Tibial artery (tissue), 4 donors: ENCODE results near the gene MRPS27.

Experiments used
- DNase-seq, 2 donors: peaks; one replicate each; pipeline ENCODE4 v3.0.0-alpha.2; 2019
- H3K27ac ChIP-seq, 2 donors: fragments of 200-600 bp; sonication (generic) in 1 of 2; 1 replicate in 1 of 2; 2 replicates in 1 of 2; pipeline ENCODE4 v1.5.1; 2018 to 2019; ENCODE audit warnings: mild to moderate bottlenecking in 1 of 2
- H3K27me3 ChIP-seq, 2 donors: fragments of 200-600 bp; sonication (generic) in 1 of 2; one replicate each; pipeline versions ENCODE4 v1.5.1 to v1.6.0; 2016 to 2019
- H3K36me3 ChIP-seq, 3 donors: fragments of 200-600 bp; sonication (generic) in 2 of 3; one replicate each; pipeline ENCODE4 v1.5.1; 2016 to 2019; ENCODE audit warnings: mild to moderate bottlenecking in 2 of 3
- H3K4me1 ChIP-seq, 4 donors: fragments of 200-600 bp; sonication (generic) in 2 of 4; 1 replicate in 3 of 4; 2 replicates in 1 of 4; pipeline ENCODE4 v1.5.1; 2016 to 2019
- H3K4me3 ChIP-seq, 2 donors: fragments of 200-600 bp; sonication (generic) in 1 of 2; 1 replicate in 1 of 2; 2 replicates in 1 of 2; pipeline ENCODE4 v1.5.1; 2018 to 2019; ENCODE audit warnings: mild to moderate bottlenecking in 2 of 2
- H3K9me3 ChIP-seq, 3 donors: fragments of 200-600 bp; sonication (generic) in 1 of 3; one replicate each; pipeline ENCODE4 v1.5.1; 2016 to 2019
- intact Hi-C: fragments of 100-400 bp; cut with DNase I; formaldehyde crosslinking; loops from one replicate; pipeline ENCODE4 v1.15.0; 2023; ENCODE audit warnings: low total_unique reads
- TF ChIP-seq, protein P1 (sequence below), 2 experiments: fragments of 200-600 bp in 1 of 2; fragments of 450-650 bp in 1 of 2; IDR thresholded peaks; one replicate each; pipeline ENCODE4 v1.5.1; 2017 to 2019; ENCODE audit warnings: antibody characterized with exemption in 2 of 2, mild to moderate bottlenecking in 1 of 2, moderate library complexity in 1 of 2

Gene MRPS27

DNA sequence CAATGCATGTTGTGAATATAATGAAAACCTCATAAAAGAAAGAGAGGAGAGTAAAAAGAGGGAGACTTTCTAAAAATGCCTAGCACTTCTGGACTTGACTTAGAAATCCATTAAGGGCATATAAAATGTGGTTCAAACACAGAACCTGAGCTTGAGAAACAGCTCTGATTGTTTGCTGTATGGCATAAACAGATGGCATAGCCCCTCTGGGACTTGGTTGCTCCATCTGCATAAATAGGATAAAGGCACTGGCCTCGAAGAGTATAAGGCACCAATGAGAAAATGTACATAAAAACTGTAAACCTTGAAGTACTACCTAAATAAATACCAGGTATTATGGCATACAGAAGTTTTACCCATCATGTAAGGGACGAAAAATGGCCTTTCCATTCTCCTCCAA is 23.8 kb downstream of the MRPS27 start:
- TF ChIP-seq, protein P1, sequence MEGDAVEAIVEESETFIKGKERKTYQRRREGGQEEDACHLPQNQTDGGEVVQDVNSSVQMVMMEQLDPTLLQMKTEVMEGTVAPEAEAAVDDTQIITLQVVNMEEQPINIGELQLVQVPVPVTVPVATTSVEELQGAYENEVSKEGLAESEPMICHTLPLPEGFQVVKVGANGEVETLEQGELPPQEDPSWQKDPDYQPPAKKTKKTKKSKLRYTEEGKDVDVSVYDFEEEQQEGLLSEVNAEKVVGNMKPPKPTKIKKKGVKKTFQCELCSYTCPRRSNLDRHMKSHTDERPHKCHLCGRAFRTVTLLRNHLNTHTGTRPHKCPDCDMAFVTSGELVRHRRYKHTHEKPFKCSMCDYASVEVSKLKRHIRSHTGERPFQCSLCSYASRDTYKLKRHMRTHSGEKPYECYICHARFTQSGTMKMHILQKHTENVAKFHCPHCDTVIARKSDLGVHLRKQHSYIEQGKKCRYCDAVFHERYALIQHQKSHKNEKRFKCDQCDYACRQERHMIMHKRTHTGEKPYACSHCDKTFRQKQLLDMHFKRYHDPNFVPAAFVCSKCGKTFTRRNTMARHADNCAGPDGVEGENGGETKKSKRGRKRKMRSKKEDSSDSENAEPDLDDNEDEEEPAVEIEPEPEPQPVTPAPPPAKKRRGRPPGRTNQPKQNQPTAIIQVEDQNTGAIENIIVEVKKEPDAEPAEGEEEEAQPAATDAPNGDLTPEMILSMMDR (IDR thresholded peaks at IDR 0.05): no peak
- no peak for DNase-seq
- no peaks in the 10 kb centered on the region for H3K9me3 ChIP-seq
- no peak overlapping the region for H3K4me3 ChIP-seq
- peaks cover 0 to 3% (median 3%) of the 10 kb centered on the region in 3 donors for H3K36me3 ChIP-seq
- intact Hi-C loops: no loop called here
- H3K27ac ChIP-seq: peak overlapping the region in 1 of 2 donors; percentile 44
- peaks cover 0 to 74% (median 9%) of the 10 kb centered on the region in 4 donors for H3K4me1 ChIP-seq
- no peaks in the 10 kb centered on the region for H3K27me3 ChIP-seq

GRCh38 chr5:72295539-72295938 is 24.5 kb downstream of the MRPS27 start:
- TF ChIP-seq, protein P1 (IDR thresholded peaks at IDR 0.05): no peak
- H3K4me1 ChIP-seq: peaks cover 0 to 74% (median 9%) of the 10 kb centered on the region in 4 donors
- peak overlapping the region; percentile 8 to 51 for H3K27ac ChIP-seq
- H3K4me3 ChIP-seq: no peak overlapping the region
- peaks cover 0 to 3% (median 3%) of the 10 kb centered on the region in 3 donors for H3K36me3 ChIP-seq
- intact Hi-C loops: no loop called here
- no peaks in the 10 kb centered on the region for H3K9me3 ChIP-seq
- DNase-seq: no peak
- no peaks in the 10 kb centered on the region for H3K27me3 ChIP-seq

GRCh38 chr5:72294473-72294872 is 25.6 kb downstream of the MRPS27 start:
- peak overlapping the region; percentile 51 for H3K27ac ChIP-seq
- intact Hi-C loops: no loop called here
- H3K9me3 ChIP-seq: no peaks in the 10 kb centered on the region
- no peak overlapping the region for H3K4me3 ChIP-seq
- DNase-seq: no peak
- H3K27me3 ChIP-seq: no peaks in the 10 kb centered on the region
- peaks cover 0 to 77% (median 9%) of the 10 kb centered on the region in 4 donors for H3K4me1 ChIP-seq
- peaks cover 0 to 3% (median 3%) of the 10 kb centered on the region in 3 donors for H3K36me3 ChIP-seq
- TF ChIP-seq, protein P1 (IDR thresholded peaks at IDR 0.05): no peak

DNA sequence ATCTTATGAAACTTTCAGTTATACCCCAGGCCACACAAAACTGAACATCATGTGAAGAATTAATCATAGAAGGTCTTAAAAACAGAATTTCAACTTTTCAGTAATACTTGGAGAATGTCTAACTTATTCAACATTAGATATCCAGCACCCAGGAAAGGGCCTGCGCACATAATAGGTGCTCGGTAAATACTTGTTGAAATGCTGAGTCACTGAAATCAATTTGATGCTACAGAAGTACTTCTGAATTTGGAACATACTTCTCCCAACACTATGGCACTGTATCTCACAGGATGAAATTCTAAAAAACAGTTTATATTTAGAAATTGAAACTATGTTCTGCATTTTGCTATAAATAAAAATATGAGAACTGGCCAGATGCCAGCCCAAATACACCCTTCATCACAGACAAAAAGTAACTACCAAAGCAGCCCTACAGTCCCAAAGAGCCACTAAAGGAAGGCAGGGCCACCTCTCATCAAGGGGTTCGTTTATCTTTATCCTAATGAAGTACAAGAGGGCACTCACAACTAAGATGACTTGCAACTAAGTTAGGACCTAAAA is 26.5 kb downstream of the MRPS27 start:
- no peak overlapping the region for H3K4me3 ChIP-seq
- DNase-seq: no peak
- intact Hi-C loops: no loop called here
- TF ChIP-seq, protein P1 (IDR thresholded peaks at IDR 0.05): no peak
- no peaks in the 10 kb centered on the region for H3K9me3 ChIP-seq
- H3K36me3 ChIP-seq: peaks cover 0 to 3% (median 3%) of the 10 kb centered on the region in 3 donors
- peaks cover 0 to 81% (median 9%) of the 10 kb centered on the region in 4 donors for H3K4me1 ChIP-seq
- H3K27me3 ChIP-seq: no peaks in the 10 kb centered on the region
- peak overlapping the region; percentile 51 for H3K27ac ChIP-seq

GRCh38 chr5:72292411-72292810 is 27.6 kb downstream of the MRPS27 start:
- peaks cover 0 to 79% (median 10%) of the 10 kb centered on the region in 4 donors for H3K4me1 ChIP-seq
- H3K9me3 ChIP-seq: no peaks in the 10 kb centered on the region
- no peak for DNase-seq
- TF ChIP-seq, protein P1 (IDR thresholded peaks at IDR 0.05): no peak
- intact Hi-C loops: no loop called here
- H3K27me3 ChIP-seq: no peaks in the 10 kb centered on the region
- H3K27ac ChIP-seq: peak overlapping the region; percentile 51
- H3K4me3 ChIP-seq: no peak overlapping the region
- peaks cover 0 to 3% (median 3%) of the 10 kb centered on the region in 3 donors for H3K36me3 ChIP-seq
